ENCODE results near the gene ATP8A1. TPM values are rescaled to one million over a fixed set of nuclear protein-coding genes. Genes with fewer than 3 reads are reported as not detected.

ATP8A1 gene
- total RNA-seq, 1 donor from 2014 or later = 2.4 TPM

DNA sequence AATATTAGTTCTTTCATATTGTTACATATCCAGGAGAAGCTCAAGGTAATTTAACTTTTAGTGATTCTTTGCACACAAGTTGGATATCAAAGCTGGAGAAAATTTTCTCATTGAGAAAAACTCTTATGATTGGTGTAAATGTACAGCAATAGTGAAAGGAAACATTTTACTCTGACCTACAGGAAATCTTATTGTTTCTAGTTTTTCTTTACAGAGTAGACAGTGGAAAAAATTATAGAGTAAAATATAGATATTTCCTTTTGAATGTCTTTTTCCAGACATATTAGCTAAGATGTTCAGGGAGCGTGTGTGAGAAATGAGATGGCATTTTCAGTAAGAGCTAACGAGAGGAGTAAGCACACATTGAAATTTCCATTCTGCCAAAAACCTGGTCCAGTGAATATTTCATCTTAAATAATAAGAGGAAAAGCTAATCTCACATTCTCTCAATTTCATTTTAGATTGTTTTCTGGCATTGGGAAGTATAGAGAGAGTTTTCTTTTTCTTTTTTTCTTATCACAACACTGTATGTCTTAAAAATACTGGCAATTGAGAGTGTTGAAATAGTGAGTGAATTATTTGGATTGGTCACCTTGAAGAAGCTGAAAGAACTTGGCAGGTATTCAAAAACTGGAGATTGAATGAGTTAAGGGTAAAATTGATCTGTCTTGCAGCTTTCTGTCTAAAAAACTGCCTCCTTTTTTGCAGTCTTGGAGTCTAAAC lies 15.6 kb upstream of the ATP8A1 start:
- H3K36me3 Mint-ChIP-seq (ENCODE audit: unreplicated experiment) = no peaks in the 10 kb centered on the region
- no peaks in the 10 kb centered on the region for H3K9me3 Mint-ChIP-seq (ENCODE audit: unreplicated experiment)
- peaks cover 45% of the 10 kb centered on the region for H3K27me3 Mint-ChIP-seq (ENCODE audit: unreplicated experiment)
- TF ChIP-seq, protein P1, sequence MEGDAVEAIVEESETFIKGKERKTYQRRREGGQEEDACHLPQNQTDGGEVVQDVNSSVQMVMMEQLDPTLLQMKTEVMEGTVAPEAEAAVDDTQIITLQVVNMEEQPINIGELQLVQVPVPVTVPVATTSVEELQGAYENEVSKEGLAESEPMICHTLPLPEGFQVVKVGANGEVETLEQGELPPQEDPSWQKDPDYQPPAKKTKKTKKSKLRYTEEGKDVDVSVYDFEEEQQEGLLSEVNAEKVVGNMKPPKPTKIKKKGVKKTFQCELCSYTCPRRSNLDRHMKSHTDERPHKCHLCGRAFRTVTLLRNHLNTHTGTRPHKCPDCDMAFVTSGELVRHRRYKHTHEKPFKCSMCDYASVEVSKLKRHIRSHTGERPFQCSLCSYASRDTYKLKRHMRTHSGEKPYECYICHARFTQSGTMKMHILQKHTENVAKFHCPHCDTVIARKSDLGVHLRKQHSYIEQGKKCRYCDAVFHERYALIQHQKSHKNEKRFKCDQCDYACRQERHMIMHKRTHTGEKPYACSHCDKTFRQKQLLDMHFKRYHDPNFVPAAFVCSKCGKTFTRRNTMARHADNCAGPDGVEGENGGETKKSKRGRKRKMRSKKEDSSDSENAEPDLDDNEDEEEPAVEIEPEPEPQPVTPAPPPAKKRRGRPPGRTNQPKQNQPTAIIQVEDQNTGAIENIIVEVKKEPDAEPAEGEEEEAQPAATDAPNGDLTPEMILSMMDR (IDR thresholded peaks at IDR 0.05) = no peak
- DNase-seq (ENCODE audit: extremely low spot score, unreplicated experiment) = no peak
- H3K4me1 Mint-ChIP-seq (ENCODE audit: unreplicated experiment) = no peaks in the 10 kb centered on the region
- H3K27ac Mint-ChIP-seq (ENCODE audit: unreplicated experiment) = no peak overlapping the region
- no peak overlapping the region for H3K4me3 Mint-ChIP-seq (ENCODE audit: unreplicated experiment)

DNA sequence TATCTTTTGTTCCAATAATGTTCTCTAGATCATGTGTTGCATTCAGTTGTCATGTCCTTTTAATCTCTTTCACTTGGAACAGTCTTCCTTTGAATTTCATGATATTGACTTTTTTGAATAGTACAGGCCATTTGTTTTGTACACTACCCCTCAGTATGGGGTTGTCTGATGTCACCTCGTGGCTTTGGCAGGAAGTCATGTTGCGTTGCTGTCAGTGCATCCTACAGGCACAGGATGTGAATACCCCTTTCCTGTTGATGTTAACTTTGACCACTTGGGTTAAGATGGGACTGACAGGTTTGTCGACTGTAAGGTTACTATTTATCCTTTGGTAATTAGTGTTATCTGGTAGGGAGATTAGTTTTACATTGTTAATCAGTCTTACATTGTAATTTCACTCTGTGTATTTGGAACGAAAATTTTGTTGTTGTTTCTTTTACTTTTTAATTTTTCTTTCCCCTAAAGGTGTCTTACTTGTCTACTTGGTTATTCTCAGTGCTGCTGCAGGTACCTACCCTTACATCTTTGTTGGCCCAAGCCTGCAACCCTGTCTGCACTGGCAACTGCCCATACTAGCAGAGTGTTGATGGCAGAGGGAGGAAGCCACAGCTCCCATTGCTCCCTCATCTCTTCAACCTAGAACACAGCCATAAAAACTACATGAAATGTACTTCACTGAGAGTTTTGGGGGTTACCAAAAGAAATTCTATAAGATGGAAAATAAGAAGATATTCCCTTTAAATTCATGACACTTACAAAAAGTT lies 14.7 kb upstream of the ATP8A1 start:
- H3K9me3 Mint-ChIP-seq (ENCODE audit: unreplicated experiment) = no peaks in the 10 kb centered on the region
- no peak overlapping the region for H3K27ac Mint-ChIP-seq (ENCODE audit: unreplicated experiment)
- H3K4me3 Mint-ChIP-seq (ENCODE audit: unreplicated experiment) = no peak overlapping the region
- H3K36me3 Mint-ChIP-seq (ENCODE audit: unreplicated experiment) = no peaks in the 10 kb centered on the region
- H3K4me1 Mint-ChIP-seq (ENCODE audit: unreplicated experiment) = no peaks in the 10 kb centered on the region
- DNase-seq (ENCODE audit: extremely low spot score, unreplicated experiment) = no peak
- TF ChIP-seq, protein P1 (IDR thresholded peaks at IDR 0.05) = no peak
- H3K27me3 Mint-ChIP-seq (ENCODE audit: unreplicated experiment) = peaks cover 53% of the 10 kb centered on the region

DNA sequence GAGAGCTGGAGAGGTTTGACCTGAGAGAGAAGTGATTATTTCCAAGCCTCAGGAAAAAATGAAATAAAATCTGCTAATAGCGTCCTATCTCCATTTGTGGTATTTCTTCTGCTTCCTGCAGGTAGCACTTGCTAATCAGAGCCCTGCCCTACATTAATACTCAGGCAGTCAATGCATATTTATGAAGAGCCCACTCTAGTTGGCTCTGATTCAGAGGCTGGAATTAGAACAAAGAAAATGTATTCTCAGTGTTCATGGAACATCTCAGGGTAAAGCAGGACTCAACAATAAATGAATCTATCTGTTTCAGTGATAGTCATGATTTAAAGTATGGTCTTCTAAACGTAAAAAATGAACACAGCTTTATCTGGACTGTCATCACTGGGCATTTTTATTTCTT lies 1.4 kb upstream of the ATP8A1 start:
- Mint-ChIP-seq H3K27ac (ENCODE audit: unreplicated experiment) (no peak overlapping the region), H3K4me1 (ENCODE audit: unreplicated experiment) (peaks cover 23% of the 10 kb centered on the region), H3K36me3 (ENCODE audit: unreplicated experiment) (no peaks in the 10 kb centered on the region), H3K4me3 (ENCODE audit: unreplicated experiment) (peak overlapping the region; percentile 88), H3K9me3 (ENCODE audit: unreplicated experiment) (no peaks in the 10 kb centered on the region), H3K27me3 (ENCODE audit: unreplicated experiment) (peaks cover 18% of the 10 kb centered on the region)
- DNase-seq (ENCODE audit: extremely low spot score, unreplicated experiment) = no peak
- TF ChIP-seq, protein P1 (IDR thresholded peaks at IDR 0.05) = no peak

DNA sequence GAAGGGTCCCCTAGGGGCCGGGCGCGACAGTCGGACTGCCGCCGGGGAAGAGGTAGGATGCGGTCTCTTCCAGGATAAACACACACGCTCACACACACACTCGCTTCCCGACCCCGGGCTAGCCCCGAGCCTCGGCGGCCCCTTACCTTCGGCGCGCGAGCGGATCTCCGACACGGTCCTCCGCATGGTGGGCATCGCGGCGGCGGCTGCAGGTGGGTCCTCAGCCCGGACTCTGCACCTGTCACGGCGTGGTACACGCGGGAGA lies 294 bp downstream of the ATP8A1 start:
- no peaks in the 10 kb centered on the region for H3K36me3 Mint-ChIP-seq (ENCODE audit: unreplicated experiment)
- DNase-seq (ENCODE audit: extremely low spot score, unreplicated experiment) = no peak
- TF ChIP-seq, protein P1 (IDR thresholded peaks at IDR 0.05) = no peak
- peaks cover 10% of the 10 kb centered on the region for H3K27me3 Mint-ChIP-seq (ENCODE audit: unreplicated experiment)
- peak overlapping the region; percentile 85 for H3K4me3 Mint-ChIP-seq (ENCODE audit: unreplicated experiment)
- H3K27ac Mint-ChIP-seq (ENCODE audit: unreplicated experiment) = no peak overlapping the region
- no peaks in the 10 kb centered on the region for H3K9me3 Mint-ChIP-seq (ENCODE audit: unreplicated experiment)
- H3K4me1 Mint-ChIP-seq (ENCODE audit: unreplicated experiment) = peaks cover 23% of the 10 kb centered on the region

DNA sequence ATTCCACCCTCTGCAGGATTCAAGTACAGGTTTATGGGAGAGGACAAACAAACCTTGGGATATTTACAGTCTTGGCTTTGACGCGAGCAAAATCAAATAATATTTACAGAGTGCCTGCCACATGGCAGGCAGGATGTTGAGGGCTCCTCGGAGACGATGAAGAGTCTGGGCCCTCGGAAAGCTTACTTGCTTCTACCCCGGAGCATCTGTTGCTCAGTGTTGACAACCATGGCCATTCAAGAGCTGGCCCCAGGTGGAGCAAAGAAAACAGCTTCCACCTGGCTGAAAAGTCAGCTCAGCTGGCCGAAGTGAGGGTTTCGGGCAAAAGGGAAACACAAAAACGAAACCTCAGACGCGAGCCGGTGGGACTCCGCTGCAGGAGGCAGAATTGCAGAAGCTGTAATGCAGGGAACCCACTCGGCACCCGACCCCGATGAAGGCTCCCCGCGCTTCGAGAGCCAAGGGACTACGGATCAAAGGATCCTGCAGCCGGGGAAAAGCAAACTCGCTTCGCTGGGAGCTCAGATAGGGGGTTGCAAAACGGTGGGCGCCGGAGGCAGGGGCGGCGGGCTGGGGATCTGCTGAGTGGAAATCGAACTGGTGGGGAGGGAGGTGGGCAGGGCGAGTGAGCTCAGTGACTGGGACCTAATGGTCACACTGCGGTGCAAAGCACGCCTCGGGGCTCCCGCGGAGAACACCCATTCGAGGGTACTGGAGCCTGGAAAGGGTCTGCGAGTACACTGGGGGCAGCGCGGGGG lies 805 bp downstream of the ATP8A1 start:
- Mint-ChIP-seq H3K4me3 (ENCODE audit: unreplicated experiment) (peak overlapping the region; percentile 85), H3K9me3 (ENCODE audit: unreplicated experiment) (no peaks in the 10 kb centered on the region)
- DNase-seq (ENCODE audit: extremely low spot score, unreplicated experiment) = no peak

More for the DNA sequence above, 805 bp downstream of the ATP8A1 start:
- Mint-ChIP-seq H3K27ac (ENCODE audit: unreplicated experiment) (peak overlapping the region; percentile 43), H3K4me1 (ENCODE audit: unreplicated experiment) (peaks cover 23% of the 10 kb centered on the region), H3K27me3 (ENCODE audit: unreplicated experiment) (peaks cover 10% of the 10 kb centered on the region), H3K36me3 (ENCODE audit: unreplicated experiment) (no peaks in the 10 kb centered on the region)
- TF ChIP-seq, protein P1 (IDR thresholded peaks at IDR 0.05) = no peak

Data from osteocyte (in vitro differentiated cells).